Stimulated activated CD4-positive, alpha-beta T cell treated with anti-CD3 and anti-CD28 coated beads, TNF-alpha, amount 100 ng/mL, for 48 hours (primary cell): Measurements from ENCODE around the gene EME2.
A peak's percentile ranks its signal among the peaks of the same experiment; 100 is the strongest.

Experiments used
- DNase-seq, 3 donors: peaks; one replicate each; pipeline ENCODE4 v3.0.0-alpha.2; 2020; ENCODE audit warnings: low read depth in 3 of 3

EME2 gene

DNA sequence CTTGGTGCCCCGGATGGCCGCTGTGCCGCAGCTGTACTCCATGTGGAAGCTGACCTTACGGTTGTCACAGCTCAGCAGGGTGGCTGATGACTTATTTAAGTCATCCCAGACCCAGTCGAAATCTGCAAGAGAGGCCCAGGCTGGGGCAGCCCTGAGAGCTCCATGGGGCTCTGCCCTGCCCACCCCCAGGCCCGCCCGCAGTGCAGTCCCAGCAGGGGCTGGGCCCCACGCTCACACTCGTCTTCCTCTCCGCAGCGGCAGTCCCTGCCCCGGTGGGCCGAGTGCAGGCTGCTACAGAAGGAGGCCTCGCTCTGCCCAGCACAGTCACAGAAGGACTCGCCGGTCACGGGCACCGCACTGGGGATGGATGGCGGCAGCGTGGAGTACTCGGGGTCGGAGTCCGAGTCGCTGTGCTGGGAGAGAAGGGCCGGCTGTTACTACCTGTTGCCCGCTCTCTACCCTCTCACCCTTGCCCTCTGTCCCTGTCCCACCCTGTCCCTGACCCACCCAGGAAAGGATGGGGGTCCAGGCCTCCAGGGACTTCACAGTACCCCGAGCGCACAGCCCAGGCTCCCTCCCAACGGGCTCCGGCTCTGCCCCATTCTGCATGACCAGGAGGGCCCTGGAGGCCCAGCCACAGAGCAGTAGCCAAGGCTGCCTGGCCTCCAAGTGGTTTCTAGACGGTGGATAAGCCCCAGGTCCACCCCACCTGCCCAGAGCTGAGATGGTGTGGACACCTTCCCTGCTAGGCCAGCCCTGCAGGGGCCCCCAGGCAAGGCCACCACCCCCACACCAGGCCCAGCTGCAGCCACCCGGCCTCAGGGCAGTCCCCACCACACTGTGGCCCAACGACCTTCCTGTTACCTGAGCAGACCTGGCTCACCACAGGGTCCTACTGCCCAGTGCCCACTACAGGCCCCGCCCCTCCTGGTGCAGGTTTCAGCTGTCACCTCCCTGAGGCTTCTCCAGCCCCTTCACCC is 5.9 kb downstream of the EME2 start:
- no peak for DNase-seq

DNA sequence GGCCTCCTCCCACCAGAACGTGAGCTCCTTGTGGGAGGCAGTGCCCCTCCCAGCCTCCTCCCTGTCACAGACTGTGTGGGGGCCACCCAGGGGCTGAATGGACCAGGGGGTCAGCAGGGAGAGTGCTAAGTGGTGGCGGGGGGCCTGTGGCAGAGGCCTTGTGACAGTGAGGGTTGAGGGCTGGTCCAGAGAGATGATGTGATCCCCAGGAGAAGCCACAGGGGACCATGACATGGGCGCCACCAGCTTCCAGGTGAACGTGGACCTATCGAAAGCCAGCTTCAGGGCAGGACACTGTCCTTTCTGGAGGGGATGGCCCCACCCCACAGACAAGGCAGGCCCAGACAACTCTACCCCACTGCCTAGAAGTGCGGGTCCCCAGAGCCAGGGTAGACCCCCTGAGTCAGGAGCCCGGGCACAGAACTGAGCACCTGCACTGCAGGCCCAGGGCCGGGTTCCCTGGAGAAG is 6.7 kb downstream of the EME2 start:
- DNase-seq, result no peak

DNA sequence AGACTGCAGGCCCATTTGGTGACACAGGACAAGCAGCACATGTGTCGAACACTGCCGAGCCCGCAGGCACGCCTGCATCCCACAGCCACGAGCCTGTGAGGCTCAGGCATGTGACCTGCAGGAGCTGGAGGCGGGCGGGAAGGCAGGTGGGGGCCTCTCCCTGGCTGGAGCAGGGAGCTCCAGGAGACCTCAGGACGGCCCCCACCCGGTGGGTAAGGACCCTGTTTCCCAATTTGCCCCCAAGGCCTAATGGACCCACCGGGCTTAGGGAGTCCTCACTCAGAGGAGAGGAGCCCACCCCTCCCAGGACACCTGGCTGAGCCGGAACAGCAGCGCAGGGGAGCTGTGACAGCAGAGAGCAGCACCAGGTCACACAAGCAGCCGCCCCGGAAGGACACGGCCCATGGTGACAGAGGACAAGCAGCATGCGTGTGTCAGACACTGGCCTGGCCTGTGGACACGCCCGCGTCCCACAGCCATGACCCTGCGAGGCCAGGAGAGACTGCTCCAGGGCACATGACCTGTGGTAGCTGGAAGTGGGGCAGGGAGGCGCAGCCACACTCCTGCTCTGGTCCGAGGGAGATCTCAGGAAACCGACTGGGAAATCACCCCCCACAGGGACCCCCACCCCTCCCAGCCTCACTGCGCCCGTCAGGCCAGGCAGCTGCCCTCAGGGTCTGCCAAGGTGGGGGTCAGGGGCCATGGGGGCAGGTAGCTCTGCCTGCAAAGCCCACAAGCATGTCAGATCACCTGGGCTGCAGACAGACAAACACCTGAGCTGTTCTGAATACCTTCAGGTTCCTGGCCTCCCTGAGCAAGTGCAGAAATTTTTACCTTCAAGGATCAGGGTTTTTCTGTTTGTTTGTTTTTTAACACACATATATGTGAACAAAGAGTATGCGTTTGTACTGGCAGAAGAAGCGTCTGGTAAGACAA is 7.4 kb downstream of the EME2 start:
- DNase-seq, result no peak

- no peak for DNase-seq
Measured at GRCh38 chr16:1780677-1781072, 8.1 kb downstream of the EME2 start.

- DNase-seq, result no peak
Measured at GRCh38 chr16:1781254-1781653, 8.6 kb downstream of the EME2 start.

DNA sequence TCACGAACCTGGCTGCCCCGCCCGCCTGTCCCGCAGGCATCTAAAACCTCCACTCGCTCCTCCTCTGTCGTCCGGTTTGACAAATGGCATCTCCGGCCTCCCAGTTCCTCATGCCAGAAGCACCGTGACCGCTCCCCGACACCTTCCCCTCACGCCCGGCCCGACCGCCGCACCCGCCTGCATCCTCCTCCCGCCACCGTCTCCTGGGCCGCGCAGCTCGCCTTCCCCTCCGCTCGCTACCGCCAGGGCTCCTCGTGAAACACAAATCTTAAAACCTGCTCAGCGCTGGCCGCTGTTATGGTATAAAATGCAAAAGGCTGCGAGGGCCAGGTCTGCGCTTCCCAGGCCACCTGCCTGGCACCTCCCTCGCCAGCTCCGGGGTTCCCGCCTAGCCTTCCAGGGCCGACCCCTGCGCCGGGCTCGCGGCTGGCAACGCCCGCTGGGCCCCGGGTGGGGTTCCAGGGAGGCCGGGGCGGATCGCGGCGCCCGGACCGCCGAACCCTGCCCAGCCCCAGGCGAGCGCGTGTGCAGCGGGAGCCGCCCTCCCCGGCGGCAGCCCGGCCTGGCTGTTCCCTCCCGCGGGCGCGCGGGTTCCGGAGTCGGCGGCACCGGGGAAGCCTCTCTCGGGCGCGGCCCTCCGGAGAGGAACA is 9.3 kb downstream of the EME2 start:
- peak in 1 of 3 donors; percentile 32 for DNase-seq

- peak; percentile 95 to 100 (median 95) for DNase-seq
Measured at GRCh38 chr16:1782408-1783264, 10.0 kb downstream of the EME2 start, which contains the start of the genes NUBP2 and SPSB3. TSS of gene NUBP2 (plus strand) at chr16:1782960. CDS start at chr16:1783021, 61 bp downstream. TSS of gene SPSB3 (minus strand) at chr16:1782571. CDS start at chr16:1781483, 1,088 bp downstream.

DNA sequence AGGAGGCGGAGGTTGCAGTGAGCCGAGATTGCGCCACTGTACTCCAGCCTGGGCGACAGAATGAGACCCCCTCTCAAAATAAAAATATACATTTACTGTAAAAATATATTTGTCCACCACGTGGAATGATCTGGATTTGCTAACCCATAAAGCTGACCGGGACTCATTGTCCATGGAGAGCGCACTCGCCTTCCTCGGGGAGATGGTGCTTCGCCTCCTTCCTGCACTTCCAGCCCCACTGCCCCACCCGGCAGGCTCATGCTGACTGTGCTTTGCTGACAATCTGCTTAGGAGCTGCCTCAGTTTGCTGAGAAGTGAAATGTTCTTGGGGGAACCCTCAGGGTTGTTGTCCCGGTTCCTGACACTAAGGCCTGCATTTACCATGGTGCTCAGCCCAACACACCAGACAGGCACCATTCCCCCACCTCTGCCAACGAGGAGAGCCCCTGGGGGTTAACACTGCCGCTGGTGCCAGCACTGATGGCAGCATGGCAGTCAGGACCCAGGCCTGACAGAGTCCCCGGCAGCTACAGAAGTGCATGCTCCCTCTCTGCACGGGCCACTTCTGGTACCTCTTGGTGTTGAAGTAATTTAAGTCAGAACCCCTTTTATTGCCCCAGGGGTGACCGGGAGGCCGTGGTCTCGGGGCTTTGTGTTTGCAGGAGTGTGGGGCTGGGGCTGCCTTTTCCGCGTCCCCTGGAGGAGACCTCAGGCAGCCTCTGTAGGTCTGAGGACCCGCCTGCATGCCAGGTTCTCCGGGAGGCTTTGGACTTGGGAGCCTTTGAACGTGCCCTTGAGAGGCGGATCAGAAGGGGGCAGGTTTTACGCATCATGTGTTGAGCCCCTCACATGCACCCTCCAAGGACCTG is 12.6 kb downstream of the EME2 start:
- DNase-seq, result no peak

- DNase-seq, result no peak
Measured at GRCh38 chr16:1785846-1786170, 13.2 kb downstream of the EME2 start.

DNA sequence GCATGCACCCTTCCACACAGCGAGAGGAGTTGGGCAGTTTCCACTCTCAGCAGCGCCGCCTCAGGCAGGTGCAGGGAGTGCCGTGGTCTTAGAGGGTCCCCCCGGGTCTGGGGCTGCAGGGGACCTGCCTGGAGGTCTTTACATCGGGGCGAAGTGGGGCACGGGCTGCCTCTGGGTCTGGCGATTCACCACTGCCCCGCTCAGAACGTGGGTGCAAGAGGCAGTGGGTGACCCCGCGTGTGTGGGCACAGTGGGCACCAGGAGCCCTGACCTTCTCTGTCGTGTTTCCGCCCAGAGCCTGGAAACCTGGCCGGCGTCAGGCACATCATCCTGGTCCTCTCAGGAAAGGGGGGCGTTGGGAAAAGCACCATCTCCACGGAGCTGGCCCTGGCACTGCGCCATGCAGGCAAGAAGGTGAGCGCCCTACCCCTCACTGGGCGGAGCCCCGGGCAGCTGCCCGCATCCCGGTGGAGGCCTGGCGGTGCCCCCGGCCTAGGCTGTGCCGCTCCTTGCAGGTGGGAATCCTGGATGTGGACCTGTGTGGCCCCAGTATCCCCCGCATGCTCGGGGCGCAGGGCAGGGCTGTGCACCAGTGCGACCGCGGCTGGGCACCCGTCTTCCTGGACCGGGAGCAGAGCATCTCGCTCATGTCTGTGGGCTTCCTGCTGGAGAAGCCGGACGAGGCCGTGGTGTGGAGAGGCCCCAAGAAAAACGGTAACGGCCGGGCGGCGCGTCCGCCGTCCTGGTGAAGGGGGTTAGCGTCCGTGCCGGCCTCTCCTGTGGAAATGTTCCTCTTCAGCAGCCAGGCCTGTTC is 13.8 kb downstream of the EME2 start:
- no peak for DNase-seq

DNA sequence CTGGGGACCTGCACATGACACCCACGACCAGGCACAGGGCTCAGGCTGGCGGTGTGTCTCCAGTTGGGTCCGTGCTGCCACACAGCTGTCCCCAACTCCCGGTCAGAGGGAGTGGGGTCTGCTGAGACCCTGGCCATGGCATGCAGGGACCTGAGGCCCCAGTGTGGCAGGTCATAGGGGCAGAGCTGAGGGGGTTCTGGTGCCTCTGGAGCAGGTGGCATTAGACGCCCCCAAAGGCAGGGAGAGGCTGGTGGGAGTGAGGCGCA is 14.4 kb downstream of the EME2 start:
- DNase-seq, result no peak

GRCh38 chr16:1787322-1788094 is 14.9 kb downstream of the EME2 start:
- no peak for DNase-seq

GRCh38 chr16:1788095-1788707 is 15.6 kb downstream of the EME2 start:
- DNase-seq, result no peak

DNA sequence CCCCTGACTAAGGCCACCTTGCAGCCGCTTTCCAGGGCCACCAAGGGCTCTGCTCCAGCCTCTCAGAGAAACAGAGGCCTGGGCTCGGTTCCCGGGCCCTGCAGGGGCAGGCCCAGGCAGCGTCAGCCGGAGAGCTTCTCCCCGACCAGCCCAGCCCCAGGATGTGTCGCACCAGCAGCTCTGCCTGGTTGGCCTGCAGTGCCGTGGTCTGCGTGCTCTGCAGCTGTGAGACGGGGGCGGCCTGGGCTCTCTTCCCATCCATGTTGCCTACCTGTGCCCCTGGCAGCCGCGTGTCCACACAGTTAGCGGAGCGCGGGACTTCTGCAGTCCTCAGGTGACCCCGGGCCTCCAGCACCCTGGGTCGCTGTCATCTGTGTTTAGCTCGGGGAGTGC is 16.1 kb downstream of the EME2 start:
- no peak for DNase-seq

DNA sequence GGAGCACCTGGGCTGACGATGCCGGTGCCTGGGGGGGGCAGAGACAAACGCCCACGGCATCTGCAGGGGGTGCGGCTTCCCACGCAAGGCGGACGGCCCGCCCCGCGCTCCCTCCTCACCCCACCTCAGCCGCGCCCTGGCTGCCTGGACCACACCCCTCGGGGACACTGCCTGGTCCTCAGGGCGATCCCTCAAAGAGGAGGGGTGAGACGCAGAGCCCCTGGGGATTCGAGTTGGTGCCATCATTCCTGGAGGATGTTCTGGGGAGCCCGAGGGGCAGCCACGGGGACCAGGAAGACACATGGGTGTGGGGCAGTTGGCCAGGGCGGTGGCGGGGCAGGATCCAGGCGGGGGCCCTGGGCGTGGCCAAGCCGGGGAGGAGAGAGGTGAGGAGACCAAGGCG is 17.0 kb downstream of the EME2 start:
- no peak for DNase-seq

DNA sequence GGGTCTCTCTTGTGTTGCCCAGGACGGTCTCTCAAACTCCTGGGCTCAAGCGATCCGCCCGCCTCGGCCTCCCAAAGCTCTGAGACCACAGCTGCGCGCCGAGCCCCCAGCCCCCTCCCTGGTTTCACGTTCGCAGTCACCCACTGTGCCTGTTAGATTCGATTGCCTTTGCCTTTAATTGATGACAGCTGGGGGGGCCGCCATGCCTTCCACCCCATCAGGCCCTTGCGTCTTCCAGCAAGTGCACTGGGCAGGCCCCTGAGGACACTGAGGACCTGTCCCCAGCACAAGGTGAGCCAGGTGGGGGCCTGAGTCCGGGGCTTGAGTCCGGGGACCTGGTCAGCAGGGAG is 17.6 kb downstream of the EME2 start:
- DNase-seq, result no peak

DNA sequence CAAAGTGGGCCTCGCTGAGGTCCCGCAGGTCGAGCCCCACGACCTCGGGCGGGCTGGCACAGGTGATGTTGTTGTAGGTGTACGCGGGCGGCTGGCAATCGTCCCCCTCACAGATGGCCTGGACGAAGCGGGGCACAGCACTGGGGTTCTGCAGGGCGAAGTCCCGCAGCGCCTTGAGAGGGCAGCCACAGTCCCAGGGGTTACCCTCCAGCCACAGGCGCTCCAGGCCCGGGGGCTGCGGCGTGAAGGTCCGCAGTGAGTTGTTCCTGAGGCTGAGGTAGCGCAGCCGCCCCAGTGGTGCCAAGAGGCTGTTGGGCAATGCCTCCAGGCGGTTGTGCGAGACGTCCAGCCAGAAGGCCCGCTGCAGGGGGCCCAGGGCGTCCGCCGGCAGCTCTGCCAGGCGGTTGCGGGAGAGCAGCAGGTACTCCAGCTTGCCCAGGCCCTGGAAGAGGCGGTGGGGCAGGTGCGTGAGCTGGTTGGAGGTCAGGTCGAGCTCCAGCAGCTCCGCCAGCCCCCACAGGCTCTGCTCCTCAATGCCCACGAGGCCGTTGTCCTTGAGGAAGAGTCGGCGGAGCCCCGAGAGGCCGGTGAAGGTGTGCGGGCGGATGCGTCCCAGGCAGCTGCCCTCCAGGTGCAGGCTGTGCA is 18.1 kb downstream of the EME2 start:
- no peak for DNase-seq
